ENCODE results near the gene HS6ST3. TPM values are rescaled to one million over a fixed set of nuclear protein-coding genes. Genes with fewer than 3 reads are reported as not detected.

The HS6ST3 gene
- total RNA-seq, 6 donors from 2014 or later: 0.03 to 1.0 (median 0.22) TPM; not detected in 1

DNA sequence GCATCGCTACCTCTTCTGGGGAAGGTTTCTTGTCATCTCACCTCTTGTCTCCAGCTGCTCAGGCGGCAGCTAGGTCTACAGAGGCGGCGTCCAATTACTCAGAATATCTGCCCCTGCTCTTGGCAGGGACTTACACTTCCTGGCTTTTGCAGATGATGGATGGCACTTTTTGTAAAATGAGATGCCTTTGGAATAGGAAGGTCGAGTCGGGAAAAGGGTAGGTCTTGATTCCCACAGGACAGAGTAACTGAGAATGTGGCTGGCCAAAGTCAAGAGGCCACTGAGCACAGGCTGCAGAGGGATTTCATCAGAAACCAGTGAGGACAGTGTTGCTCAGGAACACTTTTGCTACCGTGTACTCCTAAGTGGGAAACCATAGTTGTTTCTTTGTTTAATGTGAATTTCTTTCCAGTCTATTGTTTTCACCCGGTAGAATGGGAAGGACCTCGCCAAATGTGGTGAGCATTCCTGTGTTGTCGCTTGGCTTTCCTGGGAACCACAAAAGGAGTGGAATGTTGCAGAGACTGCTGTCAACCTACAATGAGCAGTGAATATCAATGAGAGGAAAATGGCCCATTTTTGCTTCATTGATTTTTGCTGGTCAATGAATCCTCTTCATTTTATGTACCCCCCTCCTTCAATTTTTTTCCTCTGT, 383.7 kb downstream of the HS6ST3 start:
- Histone ChIP-seq H3K4me1 (no peaks in the 10 kb centered on the region), H3K27ac (no peak overlapping the region), H3K27me3 (no peaks in the 10 kb centered on the region), H3K4me3 (no peak overlapping the region), H3K9me3 (no peaks in the 10 kb centered on the region), H3K36me3 (no peaks in the 10 kb centered on the region)
- WGBS, 2 donors: 53 to 57% methylated on average over 10 of the region's 10 CpGs
- DNase-seq: no peak
- no peak for TF ChIP-seq EP300 (IDR thresholded peaks at IDR 0.05)
- no peak for TF ChIP-seq POLR2A (IDR thresholded peaks at IDR 0.05)
- TF ChIP-seq, protein P1, sequence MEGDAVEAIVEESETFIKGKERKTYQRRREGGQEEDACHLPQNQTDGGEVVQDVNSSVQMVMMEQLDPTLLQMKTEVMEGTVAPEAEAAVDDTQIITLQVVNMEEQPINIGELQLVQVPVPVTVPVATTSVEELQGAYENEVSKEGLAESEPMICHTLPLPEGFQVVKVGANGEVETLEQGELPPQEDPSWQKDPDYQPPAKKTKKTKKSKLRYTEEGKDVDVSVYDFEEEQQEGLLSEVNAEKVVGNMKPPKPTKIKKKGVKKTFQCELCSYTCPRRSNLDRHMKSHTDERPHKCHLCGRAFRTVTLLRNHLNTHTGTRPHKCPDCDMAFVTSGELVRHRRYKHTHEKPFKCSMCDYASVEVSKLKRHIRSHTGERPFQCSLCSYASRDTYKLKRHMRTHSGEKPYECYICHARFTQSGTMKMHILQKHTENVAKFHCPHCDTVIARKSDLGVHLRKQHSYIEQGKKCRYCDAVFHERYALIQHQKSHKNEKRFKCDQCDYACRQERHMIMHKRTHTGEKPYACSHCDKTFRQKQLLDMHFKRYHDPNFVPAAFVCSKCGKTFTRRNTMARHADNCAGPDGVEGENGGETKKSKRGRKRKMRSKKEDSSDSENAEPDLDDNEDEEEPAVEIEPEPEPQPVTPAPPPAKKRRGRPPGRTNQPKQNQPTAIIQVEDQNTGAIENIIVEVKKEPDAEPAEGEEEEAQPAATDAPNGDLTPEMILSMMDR (IDR thresholded peaks at IDR 0.05): no peak
- no peak for TF ChIP-seq POLR2AphosphoS5 (IDR thresholded peaks at IDR 0.05)
- ATAC-seq (ENCODE audit: low FRiP score in 2 of 2): no peak

DNA sequence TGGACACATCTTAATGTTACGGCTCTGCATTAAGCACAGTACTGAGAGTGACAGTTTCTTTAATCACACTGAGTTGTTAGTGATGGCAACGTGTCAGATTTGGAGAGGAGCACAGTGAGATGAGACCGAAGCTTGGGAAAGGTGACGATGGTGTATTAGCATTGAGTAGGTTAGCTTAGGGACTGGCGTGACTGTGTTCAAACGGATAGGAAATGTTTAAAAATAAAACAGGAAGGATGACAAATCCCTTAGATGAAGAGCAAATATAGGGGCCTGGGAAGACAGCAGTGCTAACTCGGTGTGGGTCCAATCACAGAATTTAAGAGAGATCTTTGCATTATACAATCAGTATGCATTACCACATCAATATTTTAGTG, 384.3 kb downstream of the HS6ST3 start:
- H3K36me3 ChIP-seq: no peaks in the 10 kb centered on the region
- no peak for TF ChIP-seq POLR2A (IDR thresholded peaks at IDR 0.05)
- whole genome bisulfite sequencing, 2 donors: 63 to 67% methylated on average over 7 of the region's 7 CpGs
- no peak overlapping the region for H3K4me3 ChIP-seq
- no peaks in the 10 kb centered on the region for H3K27me3 ChIP-seq
- H3K4me1 ChIP-seq: no peaks in the 10 kb centered on the region
- DNase-seq: no peak
- no peak overlapping the region for H3K27ac ChIP-seq
- no peaks in the 10 kb centered on the region for H3K9me3 ChIP-seq
- no peak for ATAC-seq (ENCODE audit: low FRiP score in 2 of 2)

DNA sequence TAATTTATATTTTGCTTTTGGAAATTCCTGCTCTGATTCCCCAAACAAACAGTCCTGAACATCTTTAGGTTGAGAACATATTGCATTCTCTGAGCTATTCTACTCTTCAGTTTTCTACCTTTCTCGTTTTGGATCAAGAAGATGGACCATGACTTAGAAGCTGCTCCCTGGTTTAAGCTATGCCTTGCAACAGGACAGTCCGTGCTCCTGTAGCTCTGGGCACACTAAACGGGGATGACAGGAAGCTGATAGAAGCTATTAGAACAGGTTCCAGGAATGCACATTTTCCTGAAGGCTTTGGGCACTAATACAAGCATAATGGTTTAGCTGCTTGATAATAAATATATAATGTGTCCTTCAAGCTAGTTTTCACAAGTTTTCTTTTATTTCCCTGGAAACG, 385.2 kb downstream of the HS6ST3 start:
- Histone ChIP-seq H3K27me3 (no peaks in the 10 kb centered on the region), H3K9me3 (no peaks in the 10 kb centered on the region), H3K36me3 (no peaks in the 10 kb centered on the region), H3K27ac (no peak overlapping the region), H3K4me3 (no peak overlapping the region), H3K4me1 (no peaks in the 10 kb centered on the region)
- no peak for TF ChIP-seq EP300 (IDR thresholded peaks at IDR 0.05)
- no peak for TF ChIP-seq POLR2A (IDR thresholded peaks at IDR 0.05)
- TF ChIP-seq, protein P1 (IDR thresholded peaks at IDR 0.05): no peak
- TF ChIP-seq POLR2AphosphoS5 (IDR thresholded peaks at IDR 0.05): no peak
- ATAC-seq (ENCODE audit: low FRiP score in 2 of 2) (no peak), DNase-seq (no peak)
- 52 to 59% methylated on average over 4 of the region's 4 CpGs for WGBS, 2 donors

DNA sequence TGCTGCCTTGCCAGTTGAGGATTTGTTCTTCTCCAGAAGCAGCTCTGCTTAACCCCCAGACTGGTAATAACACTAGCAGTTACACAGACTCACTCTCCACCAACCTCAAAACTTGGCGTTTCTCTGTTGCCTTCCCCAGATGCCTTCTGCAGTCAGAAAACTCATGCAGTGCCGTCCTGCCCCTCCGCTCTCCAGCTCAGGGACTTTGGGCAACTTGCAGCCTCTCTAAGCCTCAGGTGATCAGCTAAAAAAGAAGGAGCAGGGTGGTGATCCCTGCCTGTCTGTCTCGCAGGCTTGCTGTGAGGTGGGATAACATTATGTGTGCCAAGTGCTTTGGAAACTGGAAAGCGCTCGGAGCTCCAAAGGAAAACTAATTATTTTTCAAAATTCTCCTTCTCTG, 391.6 kb downstream of the HS6ST3 start:
- DNase-seq: no peak
- H3K4me1 ChIP-seq: no peaks in the 10 kb centered on the region
- TF ChIP-seq POLR2A (IDR thresholded peaks at IDR 0.05) (no peak), POLR2AphosphoS5 (IDR thresholded peaks at IDR 0.05) (no peak), EP300 (IDR thresholded peaks at IDR 0.05) (no peak)
- TF ChIP-seq, protein P1 (IDR thresholded peaks at IDR 0.05): no peak
- 67 to 76% methylated on average over 6 of the region's 6 CpGs for WGBS, 2 donors
- no peak overlapping the region for H3K27ac ChIP-seq
- H3K36me3 ChIP-seq: no peaks in the 10 kb centered on the region
- no peaks in the 10 kb centered on the region for H3K9me3 ChIP-seq
- no peaks in the 10 kb centered on the region for H3K27me3 ChIP-seq
- H3K4me3 ChIP-seq: no peak overlapping the region
- no peak for ATAC-seq (ENCODE audit: low FRiP score in 2 of 2)

DNA sequence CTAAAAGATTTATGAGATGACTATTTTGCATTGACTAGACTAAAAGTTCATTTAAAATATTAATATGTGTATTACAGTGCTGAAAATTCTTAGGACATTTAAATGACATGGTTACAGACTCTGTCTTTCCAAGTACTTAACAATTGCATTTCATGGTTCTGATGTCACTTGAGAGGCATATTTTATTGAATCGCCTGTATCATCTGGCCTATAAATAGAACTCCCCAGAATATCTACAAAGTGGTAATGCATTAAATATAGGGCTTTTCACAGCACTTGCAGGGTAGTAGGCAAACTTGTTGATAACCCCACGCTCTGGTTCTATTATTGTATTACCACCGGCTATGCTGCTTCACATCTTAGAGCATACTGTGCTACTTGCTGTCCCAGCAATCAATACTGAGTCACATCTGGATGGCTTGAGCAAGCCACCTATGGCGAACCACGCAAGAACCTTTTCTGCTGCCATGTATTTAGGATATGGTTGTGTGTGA, 400.6 kb downstream of the HS6ST3 start:
- 91 to 93% methylated on average over 5 of the region's 5 CpGs for WGBS, 2 donors
- no peak for TF ChIP-seq POLR2AphosphoS5 (IDR thresholded peaks at IDR 0.05)
- TF ChIP-seq, protein P1 (IDR thresholded peaks at IDR 0.05): no peak
- TF ChIP-seq EP300 (IDR thresholded peaks at IDR 0.05): no peak
- TF ChIP-seq POLR2A (IDR thresholded peaks at IDR 0.05): no peak
- no peak overlapping the region for H3K27ac ChIP-seq
- no peak overlapping the region for H3K4me3 ChIP-seq
- ATAC-seq (ENCODE audit: low FRiP score in 2 of 2): no peak
- no peaks in the 10 kb centered on the region for H3K27me3 ChIP-seq
- no peaks in the 10 kb centered on the region for H3K9me3 ChIP-seq
- DNase-seq: no peak
- no peaks in the 10 kb centered on the region for H3K36me3 ChIP-seq
- H3K4me1 ChIP-seq: no peaks in the 10 kb centered on the region

Measured in upper lobe of left lung (tissue), 6 donors.